GM13977 (cell line): Measurements from ENCODE around the gene MTMR6.

Source experiments
- DNase-seq: peaks from one replicate; pipeline ENCODE4 v3.0.0; 2012; ENCODE audit warnings: low spot score
- in situ Hi-C: fragments of 300-500 bp; cut with MboI; formaldehyde crosslinking; loops from one replicate; pipeline ENCODE4 v1.12.0; 2022; ENCODE audit warnings: low sequenced_read_pairs, low pct_unique_long_range_greater_than_20kb, mixed read lengths, inconsistent platforms; ENCODE audit not compliant: unreplicated experiment
- TF ChIP-seq, protein P1 (sequence below): IDR thresholded peaks from 2 replicates; pipeline ENCODE4 v1.5.1; 2012; ENCODE audit warnings: mild to moderate bottlenecking, control low read depth; ENCODE audit not compliant: insufficient read depth; ENCODE audit errors: extremely low read depth, missing control alignments

The MTMR6 gene

DNA sequence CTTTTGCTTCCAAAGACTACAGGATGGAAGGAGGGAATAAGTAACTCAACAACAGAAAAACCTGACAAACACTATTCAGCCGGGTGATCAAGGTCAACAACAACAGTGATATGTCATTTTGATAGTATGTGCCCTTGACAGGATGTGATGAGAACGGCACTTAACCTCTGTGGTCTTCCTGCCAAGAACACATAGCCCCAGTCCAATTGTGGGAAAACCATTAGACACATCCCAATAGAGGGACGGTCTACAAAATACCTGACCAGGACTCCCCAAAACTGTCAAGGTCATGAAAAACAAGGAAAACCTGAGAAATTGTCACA, 72.1 kb downstream of the MTMR6 start:
- DNase-seq = no peak
- in situ Hi-C loops = no loop called here
- TF ChIP-seq, protein P1, sequence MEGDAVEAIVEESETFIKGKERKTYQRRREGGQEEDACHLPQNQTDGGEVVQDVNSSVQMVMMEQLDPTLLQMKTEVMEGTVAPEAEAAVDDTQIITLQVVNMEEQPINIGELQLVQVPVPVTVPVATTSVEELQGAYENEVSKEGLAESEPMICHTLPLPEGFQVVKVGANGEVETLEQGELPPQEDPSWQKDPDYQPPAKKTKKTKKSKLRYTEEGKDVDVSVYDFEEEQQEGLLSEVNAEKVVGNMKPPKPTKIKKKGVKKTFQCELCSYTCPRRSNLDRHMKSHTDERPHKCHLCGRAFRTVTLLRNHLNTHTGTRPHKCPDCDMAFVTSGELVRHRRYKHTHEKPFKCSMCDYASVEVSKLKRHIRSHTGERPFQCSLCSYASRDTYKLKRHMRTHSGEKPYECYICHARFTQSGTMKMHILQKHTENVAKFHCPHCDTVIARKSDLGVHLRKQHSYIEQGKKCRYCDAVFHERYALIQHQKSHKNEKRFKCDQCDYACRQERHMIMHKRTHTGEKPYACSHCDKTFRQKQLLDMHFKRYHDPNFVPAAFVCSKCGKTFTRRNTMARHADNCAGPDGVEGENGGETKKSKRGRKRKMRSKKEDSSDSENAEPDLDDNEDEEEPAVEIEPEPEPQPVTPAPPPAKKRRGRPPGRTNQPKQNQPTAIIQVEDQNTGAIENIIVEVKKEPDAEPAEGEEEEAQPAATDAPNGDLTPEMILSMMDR = no peak

DNA sequence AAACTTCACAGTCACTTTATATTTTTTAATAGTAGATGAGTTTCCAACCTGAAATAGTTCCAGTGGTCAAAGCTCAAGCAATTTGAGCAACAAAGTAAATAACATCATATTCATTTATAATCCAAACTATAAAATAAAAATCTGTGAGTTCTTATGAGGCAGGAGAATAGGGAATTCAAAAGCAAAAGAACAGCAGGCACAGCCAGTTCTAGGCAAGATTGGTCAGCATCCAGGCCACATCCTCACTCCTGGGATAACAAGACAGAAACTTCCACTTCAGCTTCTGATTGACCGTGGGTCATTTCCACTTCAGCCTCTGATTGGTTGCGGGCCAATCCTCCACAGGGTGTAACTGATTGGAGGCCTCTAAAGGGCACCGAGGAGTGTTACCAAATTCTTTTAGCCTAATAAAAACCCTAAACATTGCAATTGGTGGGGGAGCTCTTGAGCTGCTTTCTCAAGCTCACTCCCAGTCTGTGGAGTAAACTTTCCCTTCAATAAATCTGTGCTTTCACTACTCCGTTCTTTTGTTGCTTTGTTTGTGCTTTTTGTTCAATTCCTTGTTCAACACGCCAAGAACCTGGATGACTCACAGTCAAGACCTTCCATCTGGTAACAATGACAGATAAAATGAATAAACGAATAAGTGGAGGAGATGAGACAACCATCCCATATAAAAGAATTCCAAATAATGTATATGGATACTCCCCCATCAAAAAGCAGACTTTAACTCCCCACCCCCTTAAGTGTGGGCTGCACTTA, 72.6 kb downstream of the MTMR6 start:
- no peak for DNase-seq
- in situ Hi-C loops = no loop called here
- TF ChIP-seq, protein P1 = no peak

GRCh38 chr13:25213715-25214114, 73.6 kb downstream of the MTMR6 start:
- no peak for DNase-seq
- in situ Hi-C loops = no loop called here
- TF ChIP-seq, protein P1 = no peak

DNA sequence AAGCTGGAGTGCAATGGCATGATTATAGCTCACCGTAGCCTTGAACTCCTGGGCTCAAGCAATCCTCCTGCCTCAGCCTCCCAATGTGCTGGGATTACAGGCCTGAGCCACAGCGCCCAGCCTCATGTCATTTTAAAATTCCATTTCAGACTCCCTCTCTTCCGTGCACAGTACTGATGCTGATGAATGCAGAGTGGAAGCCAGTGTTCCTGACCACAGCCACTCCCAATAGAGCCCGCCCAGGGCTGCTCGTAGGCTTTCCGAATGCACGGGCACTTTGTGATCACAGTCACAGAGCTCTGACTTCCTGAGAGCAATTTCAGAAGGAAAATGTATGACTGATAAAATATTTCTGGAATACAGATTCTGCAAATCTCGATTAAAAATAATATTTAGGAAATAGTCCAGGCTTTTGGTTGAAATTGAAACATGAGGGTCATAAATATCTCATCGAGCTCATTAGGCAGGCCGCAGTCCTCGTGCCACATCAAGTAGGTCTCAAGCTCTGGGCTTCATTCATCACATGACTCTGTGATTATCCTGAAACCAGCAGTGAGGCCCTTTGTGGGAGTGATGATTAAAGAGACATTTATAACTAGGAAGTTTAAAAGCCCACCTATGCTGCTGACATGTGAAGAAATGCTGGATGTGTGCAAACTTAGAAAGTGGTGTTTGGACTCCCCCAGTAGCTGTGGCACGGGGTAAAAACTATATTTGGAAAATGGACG, 76.3 kb downstream of the MTMR6 start:
- no peak for DNase-seq
- in situ Hi-C loops = no loop called here
- TF ChIP-seq, protein P1 = no peak

DNA sequence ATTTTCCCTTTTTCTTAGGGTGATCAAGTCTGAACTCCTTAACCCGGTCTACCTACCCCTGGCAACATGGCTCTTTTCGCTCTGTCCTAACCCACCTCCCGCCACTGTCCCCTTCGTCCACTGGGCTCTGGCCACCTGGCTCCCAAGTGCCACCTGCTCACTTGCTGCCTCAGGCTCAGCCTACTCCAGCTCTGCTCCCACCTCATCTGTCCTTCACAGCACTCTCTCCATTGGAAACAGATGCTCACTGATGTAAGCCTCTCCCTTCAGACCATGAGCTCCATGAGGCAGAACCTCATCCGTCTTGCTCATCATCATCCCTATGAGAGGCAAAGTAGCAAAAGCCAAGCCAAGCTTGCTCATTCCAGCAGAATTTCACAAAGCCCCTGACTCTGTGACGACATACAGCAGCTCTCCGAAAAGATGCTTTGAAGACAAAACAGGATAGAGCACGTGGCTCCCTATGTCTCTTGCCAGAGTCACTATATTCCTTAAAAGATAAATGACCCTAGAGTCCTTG, 79.9 kb downstream of the MTMR6 start:
- DNase-seq = no peak
- in situ Hi-C loops = no loop called here
- TF ChIP-seq, protein P1 = no peak

- TF ChIP-seq, protein P1 = no peak
- in situ Hi-C loops = no loop called here
- no peak for DNase-seq
Measured at GRCh38 chr13:25204863-25205262, 82.4 kb downstream of the MTMR6 start.
